ENCODE results near the gene DMRTC2.

DMRTC2 gene

DNA sequence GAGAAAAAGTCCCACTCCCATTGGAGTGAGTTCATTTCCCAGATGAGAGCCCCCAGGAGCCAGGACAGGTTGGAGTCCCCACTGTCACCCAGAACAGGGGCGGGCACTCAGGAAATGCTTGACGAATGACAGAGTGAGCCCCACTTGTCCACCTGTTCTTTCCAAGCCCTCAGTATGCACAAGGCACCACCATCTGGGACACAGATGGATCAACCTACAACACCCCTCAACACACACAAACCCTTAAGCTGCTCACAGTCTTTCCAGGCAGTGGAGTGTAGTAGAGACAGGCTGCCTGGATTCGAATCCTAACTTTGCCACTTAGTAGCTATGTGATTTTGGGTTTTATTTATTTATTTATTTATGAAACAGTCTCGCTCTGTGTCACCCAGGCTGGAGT lies 46.1 kb downstream of the DMRTC2 start:
- no peak for DNase-seq (ENCODE audit: low spot score)

GRCh38 chr19:41892173-41892902 lies 47.5 kb downstream of the DMRTC2 start:
- no peak for DNase-seq (ENCODE audit: low spot score)

DNA sequence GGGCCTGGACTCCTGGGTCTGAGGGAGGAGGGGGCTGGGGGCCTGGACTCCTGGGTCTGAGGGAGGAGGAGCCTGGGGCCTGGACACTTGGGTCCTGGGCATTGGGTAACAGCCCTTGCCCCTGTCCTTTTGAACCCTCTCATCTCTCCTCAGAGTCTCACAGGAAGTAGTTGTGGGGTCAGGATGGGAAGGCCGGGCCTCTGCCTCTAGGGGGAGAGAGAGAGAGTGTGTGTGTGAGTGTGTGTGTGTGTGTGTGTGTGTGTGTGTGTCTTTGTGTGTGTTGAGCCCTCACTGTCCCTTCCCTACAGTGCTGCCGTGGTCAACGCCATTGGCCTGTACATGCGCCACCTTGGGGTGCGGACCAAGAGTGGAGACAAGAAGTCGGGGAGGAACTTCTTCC lies 49.1 kb downstream of the DMRTC2 start:
- DNase-seq (ENCODE audit: low spot score), result no peak

DNA sequence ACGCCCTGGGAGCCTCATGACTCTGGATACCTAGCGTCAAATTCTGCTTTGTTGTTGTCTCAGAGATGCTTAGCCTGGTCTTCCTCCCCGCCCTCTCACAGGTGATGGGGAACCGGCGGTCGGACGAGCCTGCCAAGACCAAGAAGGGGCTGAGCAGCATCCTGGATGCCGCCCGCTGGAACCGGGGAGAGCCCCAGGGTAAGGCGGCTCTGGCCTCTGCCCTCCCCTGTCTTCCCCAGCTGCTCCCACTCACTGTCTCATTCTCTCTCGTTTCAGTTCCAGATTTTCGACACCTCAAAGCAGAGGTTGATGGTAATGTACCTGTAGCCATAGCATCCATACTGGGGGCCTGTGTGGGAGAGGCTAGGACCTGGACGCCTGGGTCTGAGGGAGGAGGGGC lies 49.5 kb downstream of the DMRTC2 start:
- no peak for DNase-seq (ENCODE audit: low spot score)

DNA sequence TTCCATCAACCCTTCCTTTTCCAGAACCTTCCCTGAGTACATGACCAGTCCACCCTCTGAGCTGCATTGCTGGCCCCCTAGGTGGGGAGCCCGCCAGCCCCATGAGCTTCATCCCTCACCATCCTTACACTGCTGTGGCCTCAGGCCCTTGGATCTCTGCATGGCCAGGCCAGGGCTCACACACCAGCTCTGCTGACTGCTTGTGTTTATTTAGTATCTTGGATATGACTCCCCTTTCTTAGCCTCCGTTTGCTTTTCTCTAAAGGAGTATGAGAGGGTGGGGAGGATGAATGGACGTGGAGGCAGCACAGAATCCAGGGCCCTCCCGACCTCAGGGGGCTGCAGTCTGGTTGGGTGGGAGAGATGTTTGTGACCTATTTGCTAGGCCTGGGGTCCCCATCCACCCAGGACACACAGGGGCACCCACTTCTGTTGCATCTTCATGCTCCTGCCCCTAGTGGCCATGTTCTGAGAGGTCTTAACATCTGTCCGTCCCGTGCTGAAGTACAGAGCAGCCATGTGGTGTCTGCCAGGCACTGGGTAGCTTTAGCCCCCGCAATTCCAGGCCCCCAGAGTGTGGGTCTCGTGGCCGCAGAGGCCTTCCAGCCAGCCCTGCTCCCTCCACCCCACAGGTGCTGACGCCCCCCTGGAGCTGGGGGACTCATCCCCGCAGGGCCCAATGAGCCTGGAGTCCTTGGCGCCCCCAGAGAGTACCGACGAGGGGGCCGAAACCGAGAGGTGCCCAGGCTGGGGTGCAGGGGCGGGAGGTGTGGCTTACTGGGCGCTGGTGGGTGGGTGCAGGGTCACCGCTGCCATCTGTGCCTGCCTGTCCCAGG lies 51.1 kb downstream of the DMRTC2 start:
- DNase-seq (ENCODE audit: low spot score), result no peak

GRCh38 chr19:41896581-41896942 lies 51.7 kb downstream of the DMRTC2 start:
- DNase-seq (ENCODE audit: low spot score), result no peak

DNA sequence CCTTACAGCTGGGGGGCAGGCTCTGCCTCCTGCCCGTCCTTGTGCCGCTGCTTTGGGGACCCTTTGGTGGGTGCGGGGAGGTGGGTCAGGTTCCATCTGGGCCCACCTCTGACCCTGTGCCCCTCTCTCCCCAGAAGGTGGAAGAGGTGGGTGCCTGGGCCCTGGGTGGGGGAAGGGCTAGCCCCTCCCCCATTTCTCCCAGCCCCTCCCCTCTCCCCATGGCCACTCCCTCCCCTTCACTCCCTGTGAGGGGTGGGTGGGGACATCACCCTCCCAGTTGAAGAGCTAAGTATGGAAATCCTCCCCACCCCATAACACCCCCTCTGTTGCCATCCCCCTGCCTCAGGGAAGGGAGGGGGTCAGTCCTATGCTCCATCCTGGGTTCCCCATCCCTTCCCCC lies 52.3 kb downstream of the DMRTC2 start:
- no peak for DNase-seq (ENCODE audit: low spot score)

DNA sequence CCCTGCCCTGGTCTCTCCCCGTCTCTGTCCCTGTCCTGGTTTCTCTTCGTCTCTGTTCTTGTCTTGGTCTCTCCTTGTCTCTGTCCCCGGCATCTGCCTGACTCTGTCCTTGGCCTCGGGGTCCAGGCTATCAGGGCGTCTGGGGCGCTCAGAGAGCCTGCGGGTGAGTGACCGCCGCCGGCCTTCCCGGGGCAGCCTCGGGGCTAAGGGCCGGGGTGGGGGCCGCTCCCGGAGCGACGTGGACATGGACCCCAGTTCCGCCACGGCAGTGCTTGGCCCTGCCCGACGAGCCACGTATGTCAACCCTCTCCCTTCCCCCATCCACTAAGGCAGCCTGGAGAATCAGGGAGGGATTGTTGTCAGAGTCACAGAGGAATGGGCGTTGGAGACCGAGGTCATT lies 53.0 kb downstream of the DMRTC2 start:
- no peak for DNase-seq (ENCODE audit: low spot score)

DNA sequence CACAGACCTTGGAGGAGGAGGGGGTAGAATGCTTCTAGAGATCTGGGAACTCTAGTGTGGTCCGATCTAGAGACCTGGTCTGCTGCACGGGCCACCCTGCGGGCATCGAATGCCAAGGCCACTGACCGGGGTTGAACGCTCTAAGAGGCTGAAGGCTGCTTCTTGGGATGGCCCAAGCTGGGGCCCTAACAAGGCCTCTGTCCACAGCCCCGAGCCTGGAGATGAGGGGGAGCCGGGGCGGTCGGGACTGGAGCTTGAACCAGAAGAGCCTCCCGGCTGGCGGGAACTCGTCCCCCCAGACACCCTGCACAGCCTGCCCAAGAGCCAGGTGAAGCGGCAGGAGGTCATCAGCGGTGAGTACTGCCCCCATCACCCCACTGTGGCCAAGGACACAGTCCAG lies 53.4 kb downstream of the DMRTC2 start:
- no peak for DNase-seq (ENCODE audit: low spot score)

Small RNAs within 50 kb of the gene (small RNA-seq; reads per million reads assigned to genes)
- gene MIR6797, result 0 reads per million in 2 experiments

All from SK-N-DZ (cell line).